Liver (tissue), 9 donors: Measurements from ENCODE around the gene MVB12B. TPM values are rescaled to one million over a fixed set of nuclear protein-coding genes. Genes with fewer than 3 reads are reported as not detected.

ENCODE experiments used
- DNase-seq: peaks from one replicate; pipeline ENCODE4 v3.0.0-alpha.2; 2017; ENCODE audit warnings: low spot score
- H3K27ac ChIP-seq, 2 donors: one replicate each; pipeline ENCODE4 v1.7.0; 2013; ENCODE audit warnings: inconsistent platforms in 2 of 2, low read length in 2 of 2, control low read depth in 1 of 2, low read depth in 1 of 2, mild to moderate bottlenecking in 1 of 2
- H3K27me3 ChIP-seq, 4 donors: one replicate each; pipeline versions ENCODE4 v1.6.1 to v1.7.0; 2013; ENCODE audit warnings: low read length in 3 of 4, inconsistent platforms in 1 of 4, mild to moderate bottlenecking in 1 of 4, moderate library complexity in 1 of 4; ENCODE audit not compliant: control insufficient read depth in 4 of 4, insufficient read depth in 4 of 4
- H3K36me3 ChIP-seq, 4 donors: one replicate each; pipeline versions ENCODE4 v1.6.1 to v1.7.0; 2013; ENCODE audit warnings: low read length in 3 of 4, mild to moderate bottlenecking in 3 of 4, low read depth in 1 of 4, moderate library complexity in 1 of 4; ENCODE audit not compliant: control insufficient read depth in 4 of 4, insufficient read depth in 3 of 4
- H3K4me1 ChIP-seq, 4 donors: one replicate each; pipeline versions ENCODE4 v1.6.1 to v1.7.0; 2013; ENCODE audit warnings: low read length in 3 of 4, mild to moderate bottlenecking in 3 of 4, moderate library complexity in 1 of 4; ENCODE audit not compliant: control insufficient read depth in 4 of 4, insufficient read depth in 4 of 4
- H3K4me3 ChIP-seq, 3 donors: one replicate each; pipeline versions ENCODE4 v1.6.1 to v1.7.0; 2013; ENCODE audit warnings: low read length in 3 of 3, control low read depth in 1 of 3, low read depth in 1 of 3, mild to moderate bottlenecking in 1 of 3
- H3K9ac ChIP-seq, 2 donors: one replicate each; pipeline ENCODE4 v1.7.0; 2013; ENCODE audit warnings: low read length in 2 of 2, mild to moderate bottlenecking in 2 of 2, moderate library complexity in 2 of 2, control low read depth in 1 of 2, low read depth in 1 of 2
- H3K9me3 ChIP-seq, 4 donors: one replicate each; pipeline versions ENCODE4 v1.6.1 to v1.7.0; 2013; ENCODE audit warnings: low read length in 3 of 4; ENCODE audit not compliant: control insufficient read depth in 4 of 4
- ATF3 ChIP-seq: IDR thresholded peaks from 2 replicates; pipeline ENCODE4 v1.6.1; 2016; ENCODE audit warnings: antibody characterized with exemption
- FOXA1 ChIP-seq: IDR thresholded peaks from 2 replicates; pipeline ENCODE4 v1.6.1; 2016; ENCODE audit warnings: antibody characterized with exemption
- HNF4A ChIP-seq, 2 donors: conservative IDR thresholded peaks; 2 replicates each; pipeline ENCODE4 v1.6.1; 2016; ENCODE audit warnings: antibody characterized with exemption in 2 of 2, mild to moderate bottlenecking in 2 of 2
- RAD21 ChIP-seq, 2 donors: IDR thresholded peaks; 2 replicates each; pipeline ENCODE4 v1.6.1; 2016; ENCODE audit warnings: antibody characterized with exemption in 2 of 2, mild to moderate bottlenecking in 2 of 2
- RXRA ChIP-seq, 2 donors: IDR thresholded peaks; 2 replicates each; pipeline ENCODE4 v1.6.1; 2017 to 2018; ENCODE audit warnings: antibody characterized with exemption in 2 of 2, mild to moderate bottlenecking in 1 of 2
- SP1 ChIP-seq: IDR thresholded peaks from 2 replicates; pipeline ENCODE4 v1.6.1; 2018; ENCODE audit warnings: antibody characterized with exemption, mild to moderate bottlenecking
- YY1 ChIP-seq: IDR thresholded peaks from 2 replicates; pipeline ENCODE4 v1.6.1; 2016; ENCODE audit warnings: antibody characterized with exemption, mild to moderate bottlenecking
- ZBTB33 ChIP-seq: IDR thresholded peaks from 2 replicates; pipeline ENCODE4 v1.6.1; 2016; ENCODE audit warnings: antibody characterized with exemption
- WGBS: extraction: QIAGEN DNeasy Blood & Tissue Kit; methylation state at CpG from one replicate; pipeline ENCODE4 v1.1.7; 2013; 5-methylcytosine and 5-hydroxymethylcytosine counted together
- polyA plus RNA-seq, 2 donors: library from polyadenylated mRNA; stranded (reverse) in 1 of 2; unstranded in 1 of 2; fragments of 200-250 nt in 1 of 2; fragments of >200 nt in 1 of 2; fragmentation: Nextera tagmentation in 1 of 2; extraction: Ambion mirVana in 1 of 2; gene quantifications; one replicate each; pipeline versions ENCODE4 v1.2.1 to v1.2.3, GENCODE V29; 2013 to 2015
- total RNA-seq, 2 donors: library from RNA; depleted of rRNA; stranded (reverse); fragments of >200 nt; gene quantifications; one replicate each; pipeline ENCODE4 v1.2.3, GENCODE V29; 2014
- TF ChIP-seq, protein P1 (sequence below): IDR thresholded peaks from 2 replicates; pipeline ENCODE4 v1.6.1; 2016; ENCODE audit warnings: antibody characterized with exemption, mild to moderate bottlenecking
- donor health status: healthy.
- donor health status: healthy.
- donor health status: healthy.
- donor health status: healthy.
- donor health status: healthy.

Gene MVB12B
- total and polyA plus RNA-seq, 4 donors, result 5.3 to 12.4 (median 8.4) TPM

- TF ChIP-seq, protein P1, sequence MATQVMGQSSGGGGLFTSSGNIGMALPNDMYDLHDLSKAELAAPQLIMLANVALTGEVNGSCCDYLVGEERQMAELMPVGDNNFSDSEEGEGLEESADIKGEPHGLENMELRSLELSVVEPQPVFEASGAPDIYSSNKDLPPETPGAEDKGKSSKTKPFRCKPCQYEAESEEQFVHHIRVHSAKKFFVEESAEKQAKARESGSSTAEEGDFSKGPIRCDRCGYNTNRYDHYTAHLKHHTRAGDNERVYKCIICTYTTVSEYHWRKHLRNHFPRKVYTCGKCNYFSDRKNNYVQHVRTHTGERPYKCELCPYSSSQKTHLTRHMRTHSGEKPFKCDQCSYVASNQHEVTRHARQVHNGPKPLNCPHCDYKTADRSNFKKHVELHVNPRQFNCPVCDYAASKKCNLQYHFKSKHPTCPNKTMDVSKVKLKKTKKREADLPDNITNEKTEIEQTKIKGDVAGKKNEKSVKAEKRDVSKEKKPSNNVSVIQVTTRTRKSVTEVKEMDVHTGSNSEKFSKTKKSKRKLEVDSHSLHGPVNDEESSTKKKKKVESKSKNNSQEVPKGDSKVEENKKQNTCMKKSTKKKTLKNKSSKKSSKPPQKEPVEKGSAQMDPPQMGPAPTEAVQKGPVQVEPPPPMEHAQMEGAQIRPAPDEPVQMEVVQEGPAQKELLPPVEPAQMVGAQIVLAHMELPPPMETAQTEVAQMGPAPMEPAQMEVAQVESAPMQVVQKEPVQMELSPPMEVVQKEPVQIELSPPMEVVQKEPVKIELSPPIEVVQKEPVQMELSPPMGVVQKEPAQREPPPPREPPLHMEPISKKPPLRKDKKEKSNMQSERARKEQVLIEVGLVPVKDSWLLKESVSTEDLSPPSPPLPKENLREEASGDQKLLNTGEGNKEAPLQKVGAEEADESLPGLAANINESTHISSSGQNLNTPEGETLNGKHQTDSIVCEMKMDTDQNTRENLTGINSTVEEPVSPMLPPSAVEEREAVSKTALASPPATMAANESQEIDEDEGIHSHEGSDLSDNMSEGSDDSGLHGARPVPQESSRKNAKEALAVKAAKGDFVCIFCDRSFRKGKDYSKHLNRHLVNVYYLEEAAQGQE, result no peak
- no peak for TF ChIP-seq YY1
- TF ChIP-seq SP1, result no peak
- no peak overlapping the region for H3K4me3 ChIP-seq
- no peaks in the 10 kb centered on the region for H3K4me1 ChIP-seq
- no peaks in the 10 kb centered on the region for H3K27me3 ChIP-seq
- H3K9ac ChIP-seq, result no peak overlapping the region
- peaks cover 2 to 24% (median 9%) of the 10 kb centered on the region in 4 donors for H3K36me3 ChIP-seq
- no peak for DNase-seq
- H3K9me3 ChIP-seq, result no peaks in the 10 kb centered on the region
- H3K27ac ChIP-seq, result no peak overlapping the region
- 96% methylated on average over 12 of the region's 12 CpGs for WGBS
Observed at GRCh38 chr9:126479515-126479914, 152.9 kb downstream of the MVB12B start.

DNA sequence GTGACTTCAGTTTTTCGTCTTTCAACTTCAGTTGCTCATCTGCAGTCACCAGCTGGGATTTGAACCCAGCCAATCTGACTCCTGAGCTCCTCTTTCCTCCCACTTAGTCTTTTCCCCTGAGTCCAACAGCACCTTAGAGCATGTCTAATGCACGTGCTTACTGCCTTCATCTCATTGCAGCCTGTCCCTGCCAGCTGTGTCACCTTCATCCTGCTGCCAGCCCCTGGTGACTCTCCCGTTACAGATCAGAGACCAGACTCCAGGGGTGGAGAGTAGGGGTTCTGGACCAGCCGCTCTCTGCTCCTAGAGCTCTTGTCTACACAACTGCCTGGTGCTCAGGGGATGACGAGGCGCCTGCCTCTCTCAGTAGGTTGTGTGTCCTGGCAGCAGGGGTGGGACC lies 154.2 kb downstream of the MVB12B start:
- peaks cover 2 to 26% (median 9%) of the 10 kb centered on the region in 4 donors for H3K36me3 ChIP-seq
- no peaks in the 10 kb centered on the region for H3K4me1 ChIP-seq
- DNase-seq, result no peak
- no peak overlapping the region for H3K9ac ChIP-seq
- no peak overlapping the region for H3K4me3 ChIP-seq
- no peaks in the 10 kb centered on the region for H3K27me3 ChIP-seq
- TF ChIP-seq SP1 (no peak), YY1 (no peak), HNF4A (conservative IDR thresholded peaks at IDR 0.05) (no peak), ATF3 (no peak), RXRA (IDR thresholded peaks at IDR 0.05) (no peak), RAD21 (IDR thresholded peaks at IDR 0.05) (no peak), FOXA1 (no peak), ZBTB33 (no peak)
- TF ChIP-seq, protein P1, result no peak
- 80% methylated on average over 6 of the region's 6 CpGs for WGBS
- H3K27ac ChIP-seq, result no peak overlapping the region
- no peaks in the 10 kb centered on the region for H3K9me3 ChIP-seq
